ENCODE results near the gene CHSY1. TPM values are rescaled to one million over a fixed set of nuclear protein-coding genes. Genes with fewer than 3 reads are reported as not detected.
A peak's percentile ranks its signal among the peaks of the same experiment; 100 is the strongest.

CHSY1 gene
- total RNA-seq, 1 experiment from 2014 or later, result 7.4 TPM

- no peak for DNase-seq (ENCODE audit: low spot score)
Observed at GRCh38 chr15:101213147-101213546, 38.7 kb downstream of the CHSY1 start.

GRCh38 chr15:101211897-101212296 is 40.0 kb downstream of the CHSY1 start:
- DNase-seq (ENCODE audit: low spot score), result no peak

GRCh38 chr15:101210466-101210865 is 41.4 kb downstream of the CHSY1 start:
- DNase-seq (ENCODE audit: low spot score), result no peak

DNA sequence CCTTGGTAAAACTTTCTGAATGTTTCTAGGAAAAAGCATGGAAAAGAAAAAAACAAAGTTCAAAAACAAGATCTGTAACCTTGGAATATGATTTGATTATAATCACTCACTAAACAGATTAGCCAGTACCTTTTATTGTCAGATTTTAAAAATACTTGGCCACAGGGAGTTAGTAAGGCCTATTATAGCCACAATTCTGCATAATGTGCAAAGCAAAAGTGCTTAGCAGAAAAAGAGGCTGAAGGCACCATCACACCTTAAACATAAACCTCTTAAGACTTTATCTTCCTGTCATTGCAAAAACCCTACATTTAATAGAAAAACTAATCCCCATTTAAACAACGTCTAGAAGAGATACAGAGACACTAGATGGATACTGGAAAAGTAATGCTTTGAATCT is 41.8 kb downstream of the CHSY1 start:
- DNase-seq (ENCODE audit: low spot score), result no peak

DNA sequence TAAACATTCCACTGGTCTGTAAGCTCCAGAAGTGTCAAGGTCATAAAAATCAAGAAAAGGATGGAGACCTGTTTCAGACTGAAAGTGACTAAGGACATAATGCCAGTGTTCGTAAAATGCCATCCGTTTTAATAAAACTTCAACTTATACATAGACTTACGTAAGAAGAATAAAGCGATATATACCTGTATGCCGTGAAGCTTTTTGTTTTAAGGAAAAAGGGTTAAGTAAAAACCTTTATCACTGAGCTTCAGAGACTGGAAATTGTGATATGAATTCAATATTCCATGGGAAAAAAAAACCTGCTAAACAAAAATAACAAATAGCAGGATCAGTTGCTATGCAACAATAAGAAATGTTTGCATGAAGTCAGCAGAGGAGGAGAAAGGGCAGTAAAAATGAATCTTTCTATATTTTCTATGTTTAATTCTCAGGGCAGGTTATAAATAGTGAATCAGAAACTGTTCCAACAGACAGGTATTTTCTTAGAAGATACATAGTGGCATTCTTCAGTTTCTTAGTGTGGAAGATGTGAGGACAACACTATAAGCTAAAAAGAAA is 42.5 kb downstream of the CHSY1 start:
- no peak for DNase-seq (ENCODE audit: low spot score)

- DNase-seq (ENCODE audit: low spot score), result no peak
Observed at GRCh38 chr15:101207867-101208288, 44.0 kb downstream of the CHSY1 start.

DNA sequence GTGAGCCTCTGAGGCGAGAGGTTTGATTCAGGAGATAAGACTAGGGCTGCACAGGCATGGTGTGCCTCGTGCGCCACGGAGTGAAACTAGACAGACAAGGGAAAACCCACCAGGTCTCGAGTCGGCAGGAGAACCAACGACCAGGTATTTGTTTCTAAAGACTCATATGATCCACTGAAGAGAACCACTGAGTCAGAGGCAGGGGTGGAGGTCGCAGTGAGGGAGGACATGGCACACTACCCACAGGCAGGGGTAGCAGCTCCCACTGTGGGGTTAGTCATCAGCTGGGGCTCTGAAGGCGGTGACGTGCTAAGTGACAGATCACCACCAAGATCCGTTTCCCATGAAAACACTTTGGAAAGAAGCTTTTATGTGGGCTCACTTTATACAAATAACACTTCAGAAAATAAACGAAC is 45.7 kb downstream of the CHSY1 start:
- no peak for DNase-seq (ENCODE audit: low spot score)

- no peak for DNase-seq (ENCODE audit: low spot score)
Observed at GRCh38 chr15:101204739-101205535, 46.9 kb downstream of the CHSY1 start.

DNA sequence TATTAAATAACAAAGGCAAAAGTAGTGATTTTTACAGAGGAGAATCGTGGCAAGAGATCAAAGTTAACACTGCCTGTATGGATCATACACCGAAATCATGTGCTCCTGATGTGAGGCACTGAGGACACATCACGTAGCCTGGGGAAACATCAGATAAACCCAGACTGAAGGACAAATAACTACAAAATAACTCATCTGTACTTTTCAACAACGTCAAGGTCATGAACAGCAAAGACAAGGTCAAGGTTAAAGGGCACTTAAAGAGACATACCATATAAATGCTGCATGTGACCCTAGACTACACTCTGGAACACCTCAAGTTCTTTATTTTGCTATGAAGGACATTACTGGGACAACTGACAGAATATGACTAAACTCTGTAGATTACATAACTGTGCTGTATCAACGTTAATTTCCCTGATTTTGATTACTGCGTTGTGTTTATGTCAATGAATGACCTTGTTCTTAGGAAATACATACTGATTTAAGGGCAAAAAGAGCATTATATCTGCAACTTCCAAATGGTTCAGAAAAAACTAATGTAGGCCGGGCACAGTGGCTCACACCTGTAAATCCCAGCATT is 48.1 kb downstream of the CHSY1 start:
- DNase-seq (ENCODE audit: low spot score), result no peak

GRCh38 chr15:101203029-101203573 is 48.7 kb downstream of the CHSY1 start:
- DNase-seq (ENCODE audit: low spot score), result no peak

DNA sequence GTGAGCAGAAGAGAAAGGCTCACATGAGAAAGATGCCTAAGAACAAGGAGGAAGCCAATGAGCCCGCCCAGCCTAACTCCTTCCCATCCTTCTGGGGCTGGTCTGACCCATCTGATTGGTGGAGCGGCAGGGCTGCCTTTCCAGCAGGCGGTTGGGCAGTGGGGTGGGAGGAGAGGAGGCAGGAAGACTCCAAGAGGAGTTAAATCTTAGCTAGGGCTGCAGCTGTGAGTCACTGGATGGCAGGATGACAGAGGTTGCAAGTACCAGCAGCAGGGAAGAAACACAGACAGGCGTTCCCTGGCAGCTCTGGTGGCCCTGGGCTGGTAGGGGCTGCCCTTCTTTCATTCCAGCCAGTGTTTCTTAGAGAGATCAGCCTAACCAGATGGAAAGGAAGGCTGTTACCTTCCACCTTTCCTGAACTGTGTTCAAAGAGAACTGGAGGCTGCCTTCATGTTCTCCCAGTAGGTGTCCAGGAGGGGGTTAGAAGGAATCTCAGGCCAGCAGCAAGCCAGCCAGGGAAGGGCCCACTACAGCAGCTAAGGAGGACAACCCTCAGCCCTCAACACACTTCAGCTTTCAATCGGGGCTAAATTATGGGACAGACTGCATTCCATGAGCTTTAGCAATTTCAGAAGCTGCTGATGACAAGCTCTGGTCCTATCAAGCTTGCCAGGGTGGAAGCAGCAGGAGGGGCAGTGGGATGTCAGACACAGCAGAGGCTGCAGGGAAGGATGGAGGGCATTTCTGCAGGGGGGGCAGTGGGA is 50.3 kb downstream of the CHSY1 start:
- peak; percentile 78 for DNase-seq (ENCODE audit: low spot score)

GRCh38 chr15:101200181-101200580 is 51.7 kb downstream of the CHSY1 start:
- no peak for DNase-seq (ENCODE audit: low spot score)

DNA sequence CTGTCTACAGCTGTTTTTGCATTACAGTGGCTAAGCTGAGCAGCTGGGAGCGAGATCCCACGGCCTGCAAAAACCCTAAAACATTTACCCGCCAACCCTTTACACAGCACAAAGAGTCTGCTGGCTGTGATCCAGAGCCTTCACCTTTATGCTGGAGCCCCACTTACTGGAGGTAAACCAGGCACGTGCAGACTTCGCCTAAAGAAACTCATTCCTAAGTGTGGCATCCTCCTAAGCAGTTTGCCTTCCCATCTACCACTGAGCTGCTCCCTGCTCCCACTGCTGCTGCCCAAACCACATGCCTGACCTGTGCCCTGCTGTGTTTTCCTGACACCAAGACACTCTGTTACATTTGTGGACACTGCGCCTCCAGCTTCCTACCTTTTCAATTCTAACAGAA is 53.0 kb downstream of the CHSY1 start:
- DNase-seq (ENCODE audit: low spot score), result no peak

GRCh38 chr15:101198031-101198575 is 53.7 kb downstream of the CHSY1 start:
- no peak for DNase-seq (ENCODE audit: low spot score)

DNA sequence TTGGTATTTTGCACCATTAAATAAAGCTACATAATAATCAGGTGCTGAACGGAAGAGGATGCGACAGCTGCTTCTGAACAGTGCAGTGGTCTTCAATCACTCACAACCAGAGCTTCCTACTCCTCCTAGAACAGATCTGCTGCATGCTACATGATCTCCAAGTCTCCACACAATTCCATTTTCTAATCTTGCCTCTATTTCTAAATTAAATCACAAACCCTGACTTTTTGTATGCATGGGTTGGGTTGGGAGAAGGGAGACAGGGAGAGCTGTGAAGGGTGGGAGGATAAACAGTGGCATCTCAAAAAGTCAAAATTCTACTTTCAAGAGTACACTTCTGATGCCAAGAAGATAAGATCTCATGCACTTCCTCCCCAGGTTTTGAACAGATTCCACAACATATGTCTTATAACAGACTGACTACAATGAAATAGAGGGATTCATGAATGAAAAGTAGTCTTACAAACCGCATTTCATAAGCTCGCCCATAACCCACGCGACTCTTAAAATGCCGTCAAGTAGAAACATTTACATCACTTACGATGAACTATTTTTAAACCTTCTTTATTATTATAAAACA is 57.2 kb downstream of the CHSY1 start:
- DNase-seq (ENCODE audit: low spot score), result no peak

- no peak for DNase-seq (ENCODE audit: low spot score)
Observed at GRCh38 chr15:101193806-101194545, 57.9 kb downstream of the CHSY1 start.

DNA sequence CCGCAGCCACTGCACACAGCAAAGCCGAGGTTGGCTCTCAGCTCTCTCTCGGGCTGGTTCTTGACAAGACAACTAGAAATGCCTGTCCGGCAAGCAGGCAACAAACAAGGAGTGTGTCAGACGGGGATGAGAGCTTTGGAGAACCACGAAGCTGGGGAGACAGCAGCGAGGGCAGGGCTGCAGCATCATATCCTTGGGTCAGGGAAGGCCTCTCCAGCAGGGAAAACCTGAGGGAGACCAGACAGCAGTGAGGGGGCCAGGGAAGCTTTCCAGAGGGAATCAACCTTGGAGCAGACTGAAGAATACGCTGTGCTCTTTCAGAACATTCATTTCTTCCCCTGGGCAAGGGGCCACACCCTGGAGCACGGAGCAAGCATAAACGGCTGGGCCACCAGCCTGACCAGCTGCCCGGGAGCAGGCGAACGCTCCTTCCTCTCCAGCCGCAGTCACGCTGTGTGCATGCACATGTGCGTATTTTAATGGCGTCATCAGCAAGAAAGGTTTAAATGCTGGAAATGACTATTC is 58.7 kb downstream of the CHSY1 start:
- DNase-seq (ENCODE audit: low spot score), result no peak

DNA sequence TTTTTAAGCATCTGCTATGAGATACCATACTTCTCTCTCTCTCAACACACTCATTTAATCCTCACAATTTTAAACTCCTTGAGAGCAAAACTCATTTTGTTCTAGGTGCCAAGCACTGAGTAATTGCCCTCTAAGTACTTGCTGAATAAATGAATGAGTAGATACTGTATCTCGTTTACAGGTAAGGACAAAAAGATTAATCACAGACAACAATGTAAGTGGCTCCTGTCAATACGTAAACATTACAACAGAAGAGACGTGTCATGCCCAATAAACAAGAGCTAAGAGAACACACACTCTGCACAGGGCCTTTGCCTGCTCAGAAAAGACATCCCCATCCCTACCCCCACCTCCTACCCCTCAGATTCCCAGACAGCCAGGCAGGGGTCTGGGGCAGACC is 59.8 kb downstream of the CHSY1 start:
- no peak for DNase-seq (ENCODE audit: low spot score)

- no peak for DNase-seq (ENCODE audit: low spot score)
Observed at GRCh38 chr15:101191242-101191641, 60.6 kb downstream of the CHSY1 start.

DNA sequence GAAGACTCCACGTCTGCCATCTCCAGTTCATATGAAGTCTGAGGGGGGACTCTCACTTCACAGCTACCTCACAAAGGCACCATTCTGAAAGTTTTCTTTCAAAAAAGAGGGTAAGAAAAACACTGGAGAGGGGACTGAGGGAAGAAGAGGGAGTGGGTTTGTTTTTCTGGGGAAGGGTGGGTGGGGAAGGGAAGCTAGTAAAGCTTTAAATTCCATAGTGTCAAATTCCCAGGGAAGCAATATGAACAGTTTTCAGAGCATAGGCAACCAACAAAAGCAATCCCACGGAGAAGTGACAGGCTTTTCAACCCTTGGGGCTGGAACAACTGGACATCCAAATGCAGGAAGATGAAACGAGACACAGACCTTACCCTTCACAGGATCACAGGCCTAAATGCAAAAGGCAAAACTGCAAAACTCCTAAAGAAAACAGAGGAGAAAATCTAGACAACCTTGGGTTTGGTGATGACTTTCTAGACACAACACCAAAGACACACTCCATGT is 61.7 kb downstream of the CHSY1 start:
- no peak for DNase-seq (ENCODE audit: low spot score)
